GM12864 (cell line): ENCODE measurements around the gene DQX1.

Experiments used
- DNase-seq: peaks from one replicate; pipeline ENCODE4 v3.0.0-alpha.2; 2011; ENCODE audit warnings: low read depth
- H3K4me3 ChIP-seq: 2 replicates; pipeline ENCODE4 v1.5.1; 2011; ENCODE audit warnings: mild to moderate bottlenecking, low read depth, low read length, control low read depth
- CTCF ChIP-seq: IDR thresholded peaks from 2 replicates; pipeline ENCODE4 v1.5.1; 2011; ENCODE audit warnings: low read depth, mild to moderate bottlenecking, moderate library complexity, low read length, control low read depth, inconsistent platforms; ENCODE audit errors: missing control alignments

The DQX1 gene

GRCh38 chr2:74537140-74537539 is 11.1 kb upstream of the DQX1 start:
- no peak for TF ChIP-seq CTCF

GRCh38 chr2:74536166-74536950 is 10.3 kb upstream of the DQX1 start:
- no peak overlapping the region for H3K4me3 ChIP-seq
- no peak for DNase-seq
- no peak for TF ChIP-seq CTCF

More at GRCh38 chr2:74537140-74537539, 11.1 kb upstream of the DQX1 start:
- no peak overlapping the region for H3K4me3 ChIP-seq
- no peak for DNase-seq

GRCh38 chr2:74535440-74535965 is 9.5 kb upstream of the DQX1 start:
- H3K4me3 ChIP-seq = no peak overlapping the region
- no peak for DNase-seq
- TF ChIP-seq CTCF = no peak

- H3K4me3 ChIP-seq = no peak overlapping the region
- DNase-seq = no peak
- no peak for TF ChIP-seq CTCF
Measured at GRCh38 chr2:74534411-74534810, 8.4 kb upstream of the DQX1 start.

GRCh38 chr2:74533464-74533863 is 7.4 kb upstream of the DQX1 start:
- no peak overlapping the region for H3K4me3 ChIP-seq
- TF ChIP-seq CTCF = no peak
- no peak for DNase-seq

GRCh38 chr2:74532222-74532621 is 6.2 kb upstream of the DQX1 start:
- H3K4me3 ChIP-seq = no peak overlapping the region
- TF ChIP-seq CTCF = peak; percentile 29
- DNase-seq = no peak

- TF ChIP-seq CTCF = no peak
- H3K4me3 ChIP-seq = peak overlapping the region; percentile 99; the same call in 1 of the 2 replicates
- no peak for DNase-seq
Measured at GRCh38 chr2:74531666-74532065, 5.6 kb upstream of the DQX1 start.
